GM23248 (cell line): Measurements from ENCODE around the gene ZNF407.

Experiments
- EZH2 ChIP-seq: fragments of 200-600 bp; sonication (generic); IDR thresholded peaks from 2 replicates; pipeline ENCODE4 v1.6.1; 2018; ENCODE audit warnings: antibody characterized with exemption, mild to moderate bottlenecking; ENCODE audit not compliant: insufficient read depth, poor library complexity, severe bottlenecking
- EZH2phosphoT487 ChIP-seq: fragments of 200-600 bp; sonication (generic); IDR thresholded peaks from 2 replicates; pipeline ENCODE4 v1.6.1; 2018; ENCODE audit warnings: antibody characterized with exemption, moderate library complexity, mild to moderate bottlenecking, low read depth; ENCODE audit not compliant: insufficient read depth

DNA sequence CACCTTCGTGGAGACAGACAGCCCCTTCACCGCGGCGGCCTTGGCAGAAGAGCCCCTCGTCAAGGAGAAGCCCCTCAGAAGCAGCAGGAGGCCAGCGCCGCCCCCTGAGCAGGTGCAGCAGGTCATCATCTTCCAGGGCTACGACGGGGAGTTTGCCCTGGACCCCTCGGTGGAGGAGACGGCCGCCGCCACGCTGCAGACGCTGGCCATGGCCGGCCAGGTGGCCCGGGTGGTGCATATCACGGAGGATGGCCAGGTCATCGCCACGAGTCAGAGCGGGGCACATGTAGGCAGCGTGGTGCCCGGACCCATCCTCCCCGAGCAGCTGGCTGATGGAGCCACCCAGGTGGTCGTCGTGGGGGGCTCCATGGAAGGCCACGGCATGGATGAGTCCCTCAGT, 465.5 kb downstream of the ZNF407 start:
- TF ChIP-seq EZH2phosphoT487, result no peak
- TF ChIP-seq EZH2, result no peak
